A673 (cell line): Measurements from ENCODE around the gene RSAD1.

ENCODE experiments used
- CTCF ChIP-seq: fragments of 300-800, 200-600 bp; sonication (generic); conservative IDR thresholded peaks from 2 replicates; pipeline ENCODE4 v1.5.1; 2017; ENCODE audit warnings: low read depth, mild to moderate bottlenecking, antibody characterized with exemption, low read length, moderate library complexity, mixed read lengths
- EZH2 ChIP-seq: fragments of 200-600 bp; sonication (generic); IDR thresholded peaks from 2 replicates; pipeline ENCODE4 v1.6.1; 2017; ENCODE audit warnings: borderline replicate concordance, low read depth, mild to moderate bottlenecking, mixed read lengths, antibody characterized with exemption, low read length; ENCODE audit not compliant: poor library complexity, severe bottlenecking

GRCh38 chr17:50521514-50521913, 42.9 kb downstream of the RSAD1 start:
- TF ChIP-seq CTCF (no peak), EZH2 (no peak)
